ENCODE measurements around the gene NR5A2.

NR5A2 gene

GRCh38 chr1:200036619-200037270, 9.2 kb downstream of the NR5A2 start:
- DNase-seq, result no peak

GRCh38 chr1:200037501-200037900, 10.0 kb downstream of the NR5A2 start:
- no peak for DNase-seq

DNA sequence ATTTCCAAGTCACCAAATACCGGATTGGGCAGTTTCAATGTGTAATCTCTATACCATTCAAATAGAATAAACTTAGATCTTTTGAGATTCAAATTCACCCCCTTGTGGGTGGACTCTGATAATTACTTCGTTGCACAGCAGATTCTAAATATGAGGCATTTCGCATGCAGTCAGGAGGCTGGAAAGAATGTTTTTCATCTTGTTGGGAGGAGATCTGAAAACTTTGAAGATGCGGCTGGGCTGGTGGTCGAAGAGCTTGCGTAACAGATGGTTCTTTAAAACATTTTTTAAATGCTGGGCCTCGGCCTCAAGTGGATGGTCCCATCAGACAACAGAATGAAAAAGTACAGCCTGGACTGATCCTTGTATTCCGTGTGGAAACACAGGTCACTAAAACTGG, 10.4 kb downstream of the NR5A2 start:
- no peak for DNase-seq

DNA sequence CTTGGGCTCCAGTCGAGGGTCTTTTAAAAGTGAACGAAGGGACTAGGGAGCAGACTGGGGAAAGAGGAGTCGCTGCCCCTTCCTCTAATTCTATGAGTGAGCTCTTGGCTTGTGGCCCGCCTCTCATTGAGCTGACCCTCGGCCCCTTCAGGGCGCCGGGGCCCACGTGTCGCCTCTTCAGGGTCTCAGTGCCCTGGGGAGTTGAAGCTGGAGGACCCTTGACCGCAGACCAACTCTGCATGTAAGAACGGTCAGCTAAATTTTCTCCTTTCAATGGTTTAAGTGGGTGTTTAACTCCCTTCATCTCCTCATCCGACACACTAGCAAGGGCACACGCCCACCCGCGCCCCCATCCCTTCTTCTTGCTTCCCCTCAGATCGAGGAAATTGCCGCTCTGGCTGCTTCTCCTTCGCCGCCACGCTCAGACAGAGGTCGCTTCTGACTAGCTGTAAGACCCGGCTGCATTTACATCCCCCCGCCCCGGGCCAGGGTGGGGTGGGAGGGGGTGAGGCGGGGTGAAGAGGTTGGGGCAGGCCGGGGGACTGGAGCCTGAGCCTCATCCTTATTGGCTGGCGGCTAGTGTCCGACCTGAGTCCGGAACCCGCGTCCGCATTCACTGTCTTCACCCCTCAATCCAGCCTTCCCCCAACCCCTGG, 10.9 kb downstream of the NR5A2 start:
- DNase-seq, result no peak

- DNase-seq, result no peak
These were observed 11.7 kb downstream of the NR5A2 start for GRCh38 chr1:200038981-200039848.

DNA sequence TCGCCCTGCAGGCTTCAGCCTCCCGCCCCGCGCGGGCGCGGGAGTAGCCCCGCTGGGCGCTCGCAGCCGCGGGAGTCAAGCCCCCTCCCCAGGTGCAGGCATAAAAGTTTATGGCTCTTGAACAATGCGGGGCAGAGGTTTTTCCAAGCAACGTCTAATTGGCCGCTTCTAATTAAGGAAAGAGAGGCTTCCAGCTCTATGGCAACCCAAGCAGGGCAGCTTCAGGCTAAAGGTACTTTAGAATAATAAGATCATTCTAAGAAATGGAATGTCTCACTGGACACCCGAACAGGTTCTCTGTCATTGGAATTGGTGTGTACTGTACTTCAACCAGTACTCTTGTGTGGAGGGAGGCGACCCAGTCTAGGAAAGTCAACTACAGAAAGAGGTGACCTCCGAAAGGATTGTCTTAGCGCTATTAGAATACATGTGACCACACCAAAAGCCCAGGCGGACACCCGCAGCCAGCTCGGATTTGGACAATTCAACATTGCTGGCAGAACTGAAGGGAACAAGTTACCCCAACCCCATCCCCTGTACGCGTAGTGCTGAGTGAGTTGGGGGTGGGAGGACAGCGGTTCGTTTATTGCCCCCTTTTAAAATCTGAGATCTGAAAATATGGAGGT, 12.5 kb downstream of the NR5A2 start:
- no peak for DNase-seq

DNA sequence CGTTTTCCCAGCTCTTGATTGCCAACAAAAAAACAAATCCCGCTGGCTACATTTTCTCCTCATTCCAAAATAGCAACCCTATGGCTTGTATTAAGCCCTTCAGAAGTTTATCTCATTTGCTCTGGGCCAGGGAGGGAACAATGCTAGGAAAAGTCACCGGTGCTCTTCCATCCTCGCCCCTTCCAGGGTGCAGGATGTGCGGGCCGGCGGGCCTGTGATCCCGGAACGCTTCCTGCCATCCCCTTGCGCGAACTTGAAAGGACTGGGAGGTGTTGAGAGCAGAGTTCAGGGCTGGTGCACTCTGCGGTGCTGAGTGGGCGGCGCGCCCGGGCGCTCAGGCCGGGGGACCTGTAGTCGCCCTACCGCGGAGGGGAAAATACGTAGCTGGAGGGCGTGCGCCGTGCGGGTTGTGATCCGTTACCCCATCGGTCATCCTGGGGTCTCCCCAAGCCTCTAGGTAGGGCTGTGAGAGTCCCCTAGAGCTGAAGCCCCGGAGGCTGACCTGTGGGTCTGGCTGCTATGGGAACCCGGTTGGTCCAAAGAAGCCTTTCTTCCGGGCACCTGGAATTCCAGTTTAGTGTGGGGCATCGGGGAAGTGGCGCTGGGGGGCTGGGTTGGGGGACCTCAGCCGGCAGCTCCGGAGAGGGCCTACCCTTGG, 13.1 kb downstream of the NR5A2 start:
- no peak for DNase-seq

- DNase-seq, result no peak
These were observed 14.0 kb downstream of the NR5A2 start for GRCh38 chr1:200041337-200042118.

DNA sequence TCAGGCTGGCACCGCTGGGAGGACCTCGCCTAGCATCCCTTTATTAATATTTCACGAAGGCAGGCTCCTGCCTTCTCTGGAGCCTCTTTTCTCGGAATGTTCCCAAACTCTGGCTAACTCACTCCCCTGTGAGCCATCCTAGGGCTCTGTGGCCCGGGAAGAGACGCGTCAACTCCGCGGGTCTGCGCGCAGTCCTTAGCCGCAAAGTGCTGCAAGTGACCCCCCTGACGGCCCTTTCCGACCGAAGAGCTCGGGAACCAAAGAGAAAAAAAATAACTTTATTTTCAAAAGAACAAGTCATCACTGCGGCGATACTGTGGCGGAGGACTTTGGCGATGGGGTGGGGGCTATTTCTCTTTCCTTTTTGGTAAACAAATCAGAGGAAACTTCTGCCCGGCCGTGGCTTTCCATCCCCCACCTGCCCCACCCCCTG, 14.6 kb downstream of the NR5A2 start:
- no peak for DNase-seq

DNA sequence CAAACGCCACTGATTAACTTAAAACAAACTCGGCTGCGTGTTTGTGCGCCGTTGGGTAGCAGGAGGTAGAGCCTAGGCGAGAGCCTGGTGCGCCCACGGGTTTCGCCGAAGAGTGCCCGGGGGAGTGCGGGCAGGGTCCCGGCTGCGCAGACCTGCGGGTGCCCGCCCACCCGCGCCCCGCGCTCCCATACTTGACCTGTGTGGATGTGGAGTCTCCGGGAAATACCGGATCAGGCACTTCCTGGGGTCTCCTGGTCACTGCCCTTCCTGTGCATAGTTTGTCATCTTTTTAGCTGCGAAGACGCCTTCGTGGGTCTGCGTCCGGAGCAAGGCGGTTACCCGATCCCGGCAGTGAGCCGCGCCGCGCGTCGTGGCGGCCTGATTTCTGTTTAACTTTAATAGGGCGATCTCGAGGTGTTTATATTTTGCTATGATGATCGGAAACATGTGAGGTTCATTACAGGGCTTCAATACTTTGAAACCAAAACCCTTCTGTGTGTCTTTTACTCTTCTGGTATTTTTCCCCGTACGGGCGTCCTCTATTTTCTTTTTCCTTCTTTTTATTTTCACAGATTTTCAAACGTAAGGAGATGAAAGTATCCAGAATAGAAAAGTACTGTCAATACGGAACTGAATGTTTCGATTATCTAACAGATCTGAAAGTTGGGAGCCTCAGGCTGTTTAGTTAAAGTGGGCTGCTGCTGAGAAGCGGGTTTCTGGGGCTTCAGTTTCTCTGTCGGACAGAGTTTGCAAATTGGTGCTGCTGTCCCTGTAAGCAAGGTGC, 15.2 kb downstream of the NR5A2 start:
- DNase-seq, result no peak

DNA sequence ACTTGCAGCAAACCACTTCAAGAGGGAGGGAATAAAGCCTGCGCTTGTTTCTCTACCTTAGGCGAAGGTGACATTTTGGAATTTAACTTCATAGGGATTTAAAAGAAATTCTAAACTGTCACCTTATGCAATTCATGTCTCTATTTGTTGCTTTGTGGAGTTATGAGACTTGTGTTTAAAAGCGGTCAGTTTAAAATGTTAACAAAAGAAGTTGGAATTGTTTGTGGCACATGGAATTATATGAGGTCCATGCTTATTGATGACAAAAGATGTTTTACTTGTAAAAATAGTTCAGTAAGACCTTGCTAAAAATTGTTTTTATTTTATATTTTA, 15.8 kb downstream of the NR5A2 start:
- DNase-seq, result no peak

DNA sequence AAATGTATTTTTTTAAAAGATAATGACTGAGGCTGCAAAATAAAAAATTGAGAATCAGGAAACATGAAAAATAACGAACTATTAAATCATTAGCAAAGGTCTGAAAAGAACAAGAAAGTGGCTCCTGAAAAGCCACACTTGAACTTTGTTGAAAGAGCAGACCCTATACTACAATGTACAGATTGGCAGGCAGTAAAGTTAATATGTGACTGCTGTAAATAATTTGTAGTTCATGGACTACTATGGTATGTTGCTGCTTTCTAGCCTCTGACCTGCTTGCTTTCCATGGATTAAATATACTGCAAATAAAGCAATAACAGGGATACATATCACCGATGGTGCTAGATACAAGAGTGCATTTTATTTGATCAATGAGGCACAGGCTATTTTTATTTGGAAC, 18.6 kb downstream of the NR5A2 start:
- no peak for DNase-seq

DNA sequence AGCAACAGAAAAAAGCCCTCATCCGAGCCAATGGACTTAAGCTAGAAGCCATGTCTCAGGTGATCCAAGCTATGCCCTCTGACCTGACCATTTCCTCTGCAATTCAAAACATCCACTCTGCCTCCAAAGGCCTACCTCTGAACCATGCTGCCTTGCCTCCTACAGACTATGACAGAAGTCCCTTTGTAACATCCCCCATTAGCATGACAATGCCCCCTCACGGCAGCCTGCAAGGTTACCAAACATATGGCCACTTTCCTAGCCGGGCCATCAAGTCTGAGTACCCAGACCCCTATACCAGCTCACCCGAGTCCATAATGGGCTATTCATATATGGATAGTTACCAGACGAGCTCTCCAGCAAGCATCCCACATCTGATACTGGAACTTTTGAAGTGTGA, 20.7 kb downstream of the NR5A2 start:
- DNase-seq, result no peak

DNA sequence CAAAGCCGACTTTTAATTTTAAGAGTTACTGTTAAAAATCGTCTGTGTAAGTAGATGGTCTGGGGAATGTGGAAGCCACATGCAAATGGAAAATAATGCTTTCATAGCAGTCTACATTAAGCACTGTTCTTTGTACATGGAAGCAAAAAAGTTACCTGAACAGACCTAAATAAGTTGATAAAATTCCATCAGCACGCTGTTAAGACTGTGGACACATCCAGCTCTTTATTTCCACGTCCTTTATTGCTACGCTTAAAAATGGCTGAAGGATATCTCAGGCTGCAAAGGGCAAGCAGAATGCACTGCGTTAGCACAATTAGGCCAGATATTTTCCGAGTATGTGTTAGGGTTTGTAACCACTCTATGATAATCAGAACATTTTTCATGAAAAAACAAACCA, 22.3 kb downstream of the NR5A2 start:
- no peak for DNase-seq

DNA sequence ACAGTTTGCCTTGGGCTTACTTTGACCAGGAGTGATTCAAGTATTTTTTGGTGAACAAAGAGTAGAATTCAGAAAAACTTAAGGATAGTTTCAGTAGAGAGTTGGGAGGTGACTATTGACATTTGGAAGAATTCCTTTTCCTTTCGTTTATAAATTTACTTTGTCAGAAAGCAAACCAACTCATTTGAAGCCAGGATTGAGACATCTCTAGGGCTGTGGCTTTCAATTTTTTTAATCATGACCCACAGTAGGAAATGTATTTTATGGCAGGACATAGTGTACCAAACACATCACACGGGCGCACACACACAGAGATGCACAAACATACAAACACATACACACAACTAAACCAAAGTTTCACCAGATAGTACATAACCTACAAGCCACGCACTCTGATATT, 24.1 kb downstream of the NR5A2 start:
- DNase-seq, result no peak

DNA sequence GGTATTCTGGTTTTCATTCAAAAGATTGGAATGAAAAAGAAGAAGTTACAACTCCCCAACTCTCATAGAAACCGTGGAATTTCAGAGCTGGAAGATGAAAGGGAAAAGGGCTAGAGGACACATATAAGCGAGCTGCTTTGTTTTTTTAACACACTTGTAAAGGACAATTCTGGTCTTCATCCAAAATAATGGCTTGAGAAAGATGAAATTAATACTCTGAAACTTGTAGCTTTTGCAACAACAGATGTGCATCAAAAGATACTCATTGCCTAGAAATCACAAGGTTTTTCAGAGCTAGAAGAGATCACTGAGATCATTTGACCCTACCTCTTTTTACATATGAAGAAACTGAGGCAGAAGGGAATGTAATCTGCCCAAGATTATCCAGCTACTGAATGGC, 25.6 kb downstream of the NR5A2 start:
- no peak for DNase-seq

DNA sequence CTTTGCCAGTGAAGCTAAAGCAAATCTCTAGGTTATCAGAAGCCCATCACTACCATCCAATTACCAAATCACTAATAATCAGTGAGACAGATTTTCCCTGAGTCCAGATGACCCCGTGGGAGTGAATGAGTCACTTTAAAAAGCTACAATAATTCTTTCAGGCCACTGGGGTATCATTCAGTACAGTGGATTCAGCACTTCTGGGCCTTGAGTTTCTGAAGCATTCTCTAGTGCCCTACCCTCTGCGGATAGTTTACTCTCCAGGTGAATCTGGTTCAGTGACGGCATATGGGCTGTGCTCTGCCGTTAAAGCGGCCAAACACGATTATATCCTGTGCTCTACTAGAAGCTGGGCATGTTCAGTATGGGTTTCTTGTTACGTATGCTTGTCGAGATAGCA, 26.1 kb downstream of the NR5A2 start:
- DNase-seq, result no peak

GRCh38 chr1:200058341-200058740, 30.8 kb downstream of the NR5A2 start:
- DNase-seq, result no peak

- DNase-seq, result no peak
These were observed 34.6 kb downstream of the NR5A2 start for GRCh38 chr1:200062143-200062542.

DNA sequence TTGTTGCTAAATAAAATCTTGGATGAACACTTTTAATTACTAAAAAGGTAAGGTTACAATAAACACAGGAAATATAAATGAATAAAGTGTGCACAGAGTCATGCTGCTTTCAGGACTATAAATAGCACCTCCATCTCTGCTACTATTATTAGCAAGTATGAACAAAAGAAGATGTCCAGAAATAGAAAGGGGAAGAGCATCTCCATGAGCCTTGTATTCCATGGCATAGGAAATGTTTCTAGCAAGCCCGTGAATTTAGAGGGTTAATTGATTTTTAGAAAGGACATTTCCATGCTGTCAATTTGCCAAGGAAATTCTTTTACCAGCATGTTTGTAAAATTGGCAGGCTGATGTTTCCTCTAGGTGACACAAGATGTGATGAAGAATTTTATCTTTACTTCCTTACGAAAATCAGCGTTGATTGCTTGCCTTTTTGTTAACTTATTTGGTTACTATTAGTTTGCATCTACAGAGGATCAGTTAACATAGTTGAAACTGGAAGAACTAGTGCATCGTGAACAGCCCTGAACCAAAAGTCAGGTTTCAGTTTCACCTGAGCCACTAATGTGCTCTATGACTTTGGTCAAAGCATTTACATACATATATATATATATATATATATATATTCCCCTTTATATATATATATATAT, 45.3 kb downstream of the NR5A2 start:
- no peak for DNase-seq

DNA sequence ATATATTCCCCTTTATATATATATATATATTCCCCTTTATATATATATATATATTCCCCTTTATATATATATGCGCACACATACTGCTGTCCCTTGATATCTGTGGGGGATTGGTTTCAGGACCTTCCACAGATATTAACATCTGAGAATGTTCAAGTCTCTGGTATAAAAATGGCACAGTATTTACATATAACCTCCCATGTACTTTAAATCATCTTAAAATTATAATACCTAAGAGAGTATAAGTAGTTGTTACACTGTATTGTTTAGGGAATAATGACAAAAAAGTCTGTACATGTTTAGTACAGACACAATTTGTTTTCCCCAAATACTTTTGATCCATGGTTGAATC, 45.8 kb downstream of the NR5A2 start:
- DNase-seq, result no peak
